NT2/D1 (cell line): ENCODE measurements around the gene POU3F2.

ENCODE experiments used
- SUZ12 ChIP-seq: IDR thresholded peaks from 2 replicates; pipeline ENCODE4 v1.6.1; 2011; ENCODE audit not compliant: insufficient read length, insufficient read depth; ENCODE audit errors: extremely low read depth
- YY1 ChIP-seq: IDR thresholded peaks from 2 replicates; pipeline ENCODE4 v1.6.1; 2011; ENCODE audit not compliant: insufficient read length, insufficient read depth
- ZNF274 ChIP-seq: IDR thresholded peaks from 2 replicates; pipeline ENCODE4 v1.6.1; 2011; ENCODE audit warnings: mild to moderate bottlenecking, low read depth, low read length

DNA sequence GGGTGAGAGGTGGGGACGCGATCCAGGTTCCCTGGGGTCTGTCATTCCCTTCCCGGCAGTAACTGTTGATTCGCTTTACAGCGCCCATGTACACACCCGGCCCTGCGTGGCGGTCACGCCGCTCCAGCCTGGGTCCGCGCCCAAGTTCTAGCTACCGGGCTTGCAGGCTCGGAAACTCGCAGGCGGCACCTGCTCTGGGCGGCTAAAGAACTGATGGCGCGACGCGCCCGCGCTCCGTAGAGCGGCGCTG, 1.4 kb upstream of the POU3F2 start:
- no peak for TF ChIP-seq YY1
- peak; percentile 70 for TF ChIP-seq SUZ12
- TF ChIP-seq ZNF274 = no peak
